ENCODE results near the gene AHRR. TPM values are rescaled to one million over a fixed set of nuclear protein-coding genes. Genes with fewer than 3 reads are reported as not detected.
"Not testable (repeated sequence)": the region's sequence is repeated elsewhere in the genome, so short reads cannot be mapped to it uniquely, and the experiment has no call there.

Gene AHRR
- total RNA-seq, 2 donors from 2014 or later, result 1.9 to 17.7 TPM

DNA sequence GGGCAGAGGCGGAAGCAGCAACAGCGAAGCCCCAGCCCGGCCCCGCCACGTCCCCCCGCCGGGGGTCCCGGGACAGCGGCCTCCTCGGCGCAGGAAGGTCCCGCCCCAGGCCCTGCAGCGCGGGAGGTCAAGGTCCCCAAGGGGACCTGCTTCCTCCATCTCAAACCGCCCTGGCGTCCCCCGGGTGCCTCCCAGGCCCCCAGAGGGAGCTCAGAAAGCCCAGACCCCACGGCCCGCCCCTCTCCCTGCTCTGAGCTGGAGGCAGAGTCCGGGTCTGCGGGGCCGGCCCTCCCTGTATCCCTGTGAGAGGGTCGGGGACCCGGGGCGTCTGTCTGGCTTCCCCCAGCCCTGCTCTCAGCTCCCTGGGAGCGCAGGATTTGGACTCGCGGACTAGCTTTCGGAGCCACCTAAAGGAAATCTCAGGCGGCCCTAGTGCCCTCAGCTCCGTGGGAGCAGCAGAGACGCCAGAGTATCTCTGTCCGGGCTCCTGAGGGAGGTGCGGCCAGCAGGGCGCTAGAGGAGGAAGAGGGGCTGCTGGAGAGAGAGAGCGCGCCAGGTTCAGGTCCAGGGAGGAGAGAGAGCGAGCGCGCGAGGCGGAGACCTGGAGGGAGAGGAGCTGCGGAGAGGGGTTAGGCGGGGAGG is 152.2 kb downstream of the AHRR start:
- Histone ChIP-seq H3K4me1 (replicated peaks) (peaks cover 12% of the 10 kb centered on the region), H3K27me3 (replicated peaks; ENCODE audit: insufficient read depth) (no peaks in the 10 kb centered on the region), H3K9me3 (no peaks in the 10 kb centered on the region), H3K27ac (peak overlapping the region; percentile 71), H3K36me3 (no peaks in the 10 kb centered on the region), H3K4me3 (peak overlapping the region; percentile 76 to 85)
- TF ChIP-seq POLR2AphosphoS5 (IDR thresholded peaks at IDR 0.05) (no peak), POLR2A (IDR thresholded peaks at IDR 0.05) (no peak), CTCF (IDR thresholded peaks at IDR 0.05) (no peak)
- intact Hi-C loops (cut with DNase I), result loop anchor here (10.0 kb wide), 2 partner anchors 141 to 421 kb away; partner anchors contain the start of genes BRD9, CEP72 and TRIP13
- DNase-seq (ENCODE audit: low spot score), result no peak
- WGBS, result 0% methylated on average over 40 of the region's 44 CpGs

DNA sequence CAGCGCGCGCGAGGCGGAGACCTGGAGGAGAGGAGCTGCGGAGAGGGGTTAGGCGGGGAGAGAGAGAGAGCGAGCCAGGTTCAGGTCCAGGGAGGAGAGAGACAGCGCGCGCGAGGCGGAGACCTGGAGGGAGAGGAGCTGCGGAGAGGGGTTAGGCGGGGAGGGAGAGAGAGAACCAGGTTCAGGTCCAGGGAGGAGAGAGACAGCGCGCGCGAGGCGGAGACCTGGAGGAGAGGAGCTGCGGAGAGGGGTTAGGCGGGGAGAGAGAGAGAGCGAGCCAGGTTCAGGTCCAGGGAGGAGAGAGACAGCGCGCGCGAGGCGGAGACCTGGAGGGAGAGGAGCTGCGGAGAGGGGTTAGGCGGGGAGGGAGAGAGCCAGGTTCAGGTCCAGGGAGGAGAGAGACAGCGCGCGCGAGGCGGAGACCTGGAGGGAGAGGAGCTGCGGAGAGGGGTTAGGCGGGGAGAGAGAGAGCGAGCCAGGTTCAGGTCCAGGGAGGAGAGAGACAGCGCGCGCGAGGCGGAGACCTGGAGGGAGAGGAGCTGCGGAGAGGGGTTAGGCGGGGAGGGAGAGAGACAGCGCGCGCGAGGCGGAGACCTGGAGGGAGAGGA is 152.8 kb downstream of the AHRR start:
- H3K36me3 ChIP-seq; H3K9me3 ChIP-seq; DNase-seq (ENCODE audit: low spot score); H3K27me3 ChIP-seq (replicated peaks; ENCODE audit: insufficient read depth); H3K27ac ChIP-seq: not testable (repeated sequence)
- intact Hi-C loops (cut with DNase I), result loop anchor here (10.0 kb wide), 2 partner anchors 140 to 420 kb away; partner anchors contain the start of genes BRD9, CEP72 and TRIP13
- Histone ChIP-seq H3K4me1 (replicated peaks) (peaks cover 12% of the 10 kb centered on the region), H3K4me3 (peak overlapping the region; percentile 76 to 85)
- 2% methylated on average over 19 of the region's 50 CpGs for WGBS

- Histone ChIP-seq H3K36me3 (no peaks in the 10 kb centered on the region), H3K27ac (no peak overlapping the region), H3K4me3 (peak overlapping the region in 1 of 2 donors; percentile 18), H3K27me3 (replicated peaks; ENCODE audit: insufficient read depth) (peaks cover 2% of the 10 kb centered on the region), H3K9me3 (no peaks in the 10 kb centered on the region), H3K4me1 (replicated peaks) (peaks cover 12% of the 10 kb centered on the region)
- intact Hi-C loops (cut with DNase I), result loop anchor here (10.0 kb wide), 2 partner anchors 140 to 420 kb away; partner anchors contain the start of genes BRD9, CEP72 and TRIP13
- no peak for TF ChIP-seq POLR2AphosphoS5 (IDR thresholded peaks at IDR 0.05)
- no peak for TF ChIP-seq CTCF (IDR thresholded peaks at IDR 0.05)
- TF ChIP-seq POLR2A (IDR thresholded peaks at IDR 0.05), result no peak
- 19% methylated on average over 49 of the region's 50 CpGs for WGBS
- DNase-seq (ENCODE audit: low spot score), result no peak
These were observed 153.5 kb downstream of the AHRR start for GRCh38 chr5:474840-475661.

DNA sequence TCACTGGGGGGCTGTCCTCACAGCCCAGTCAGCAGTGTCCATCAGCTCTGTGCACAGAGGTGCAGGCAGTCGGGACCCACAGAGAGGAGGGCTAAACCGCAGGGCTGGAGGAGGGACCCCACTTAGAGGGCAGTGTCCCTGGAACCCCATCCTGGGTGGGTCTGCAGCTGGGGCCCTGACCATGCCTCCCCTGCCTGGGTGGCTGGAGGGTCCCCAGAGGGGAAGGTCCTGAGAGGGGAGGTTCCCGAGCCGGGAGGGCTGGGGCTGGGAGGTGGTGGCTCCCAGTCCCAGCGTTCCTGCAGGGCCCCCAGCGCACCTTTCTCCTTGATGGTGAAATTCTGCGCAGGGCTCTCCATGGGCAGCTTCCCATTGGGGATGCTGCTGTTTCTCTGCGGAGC is 154.2 kb downstream of the AHRR start:
- H3K36me3 ChIP-seq, result no peaks in the 10 kb centered on the region
- no peak for DNase-seq (ENCODE audit: low spot score)
- peaks cover 2% of the 10 kb centered on the region for H3K27me3 ChIP-seq (replicated peaks; ENCODE audit: insufficient read depth)
- intact Hi-C loops (cut with DNase I), result loop anchor here (10.0 kb wide), 2 partner anchors 139 to 419 kb away; partner anchors contain the start of genes BRD9, CEP72 and TRIP13
- TF ChIP-seq POLR2AphosphoS5 (IDR thresholded peaks at IDR 0.05), result no peak
- no peak for TF ChIP-seq CTCF (IDR thresholded peaks at IDR 0.05)
- no peak for TF ChIP-seq POLR2A (IDR thresholded peaks at IDR 0.05)
- H3K4me1 ChIP-seq (replicated peaks), result peaks cover 12% of the 10 kb centered on the region
- no peaks in the 10 kb centered on the region for H3K9me3 ChIP-seq
- 76% methylated on average over 5 of the region's 8 CpGs for WGBS
- no peak overlapping the region for H3K4me3 ChIP-seq
- no peak overlapping the region for H3K27ac ChIP-seq
